Measurements from ENCODE around the gene APOC3.

GRCh38 chr11:116813170-116813569, 16.5 kb upstream of the APOC3 start:
- no peak for TF ChIP-seq ZNF274 (IDR thresholded peaks at IDR 0.05; ENCODE audit: low read depth, low read length)
- no peak for TF ChIP-seq SUZ12 (IDR thresholded peaks at IDR 0.05; ENCODE audit: extremely low read depth, insufficient read depth, insufficient read length)
